HT-29 (cell line): ENCODE measurements around the gene TMEM132D. TPM values are rescaled to one million over a fixed set of nuclear protein-coding genes. Genes with fewer than 3 reads are reported as not detected.

Experiments
- DNase-seq: peaks from one replicate; pipeline ENCODE4 v3.0.0-alpha.2; 2015; ENCODE audit warnings: low spot score
- total RNA-seq: library from RNA; depleted of rRNA; stranded (reverse); fragments of >200 nt; shearing (Covaris generic); gene quantifications from 2 replicates; pipeline ENCODE4 v1.2.3, GENCODE V29; 2014

Gene TMEM132D
- total RNA-seq, 1 experiment from 2014 or later = not detected

DNA sequence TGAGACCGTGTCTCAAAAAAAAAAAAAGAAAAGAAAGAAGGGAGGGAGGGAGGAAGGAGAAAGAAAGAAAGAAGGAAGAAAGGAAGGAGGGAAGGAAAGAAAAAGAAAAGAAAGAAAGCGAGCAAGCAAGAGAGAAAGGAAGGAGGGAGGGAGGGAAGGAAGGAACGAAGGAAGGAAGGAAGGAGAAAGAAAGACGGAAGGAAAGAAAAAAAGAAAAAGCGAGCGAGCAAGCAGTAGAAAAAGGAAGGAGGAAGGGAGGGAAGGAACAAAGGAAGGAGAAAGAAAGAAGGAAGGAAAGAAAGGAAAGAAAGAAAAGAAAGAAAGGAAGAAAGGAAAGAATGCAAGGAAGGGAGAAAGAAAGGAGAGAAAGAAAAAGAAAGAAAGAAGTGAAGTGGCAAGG, 546.6 kb downstream of the TMEM132D start:
- DNase-seq = no peak

DNA sequence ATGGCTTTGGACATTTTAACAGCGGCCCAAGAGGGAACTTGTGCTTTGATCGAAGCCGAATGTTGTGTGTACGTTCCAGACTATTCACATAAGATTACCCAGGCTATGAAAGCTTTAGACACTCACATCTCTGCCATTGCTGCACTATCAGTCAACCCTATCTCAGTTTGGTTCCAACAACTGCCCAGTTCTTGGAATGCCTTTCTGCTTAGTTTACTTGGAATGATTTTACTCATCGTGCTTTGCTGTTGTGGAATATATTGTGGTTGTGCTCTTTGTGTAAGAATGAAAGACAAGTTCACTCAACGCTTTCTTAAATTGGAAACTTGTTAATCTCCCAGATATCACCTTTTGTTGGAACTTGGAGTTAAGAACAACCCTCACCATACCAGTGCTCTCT, 552.3 kb downstream of the TMEM132D start:
- no peak for DNase-seq

DNA sequence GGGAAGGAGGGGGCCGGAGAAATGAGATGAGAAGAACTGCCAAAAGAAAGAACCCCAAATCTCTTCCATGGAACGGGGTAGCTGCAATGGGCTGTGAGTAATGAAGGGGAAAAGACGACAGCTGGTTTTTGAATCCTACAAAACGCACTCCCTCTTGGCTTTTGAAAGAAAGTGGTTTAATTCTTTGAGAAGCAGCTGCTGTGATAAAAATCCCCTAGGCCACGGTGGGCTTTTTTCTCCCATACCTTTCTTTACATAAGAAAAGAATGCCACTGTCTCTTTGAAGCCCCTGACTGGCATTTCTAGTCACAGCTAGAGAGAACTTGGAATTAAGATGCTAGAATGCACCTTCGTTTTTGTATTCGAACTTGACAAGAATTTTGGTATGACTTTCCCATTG, 564.5 kb downstream of the TMEM132D start:
- no peak for DNase-seq

DNA sequence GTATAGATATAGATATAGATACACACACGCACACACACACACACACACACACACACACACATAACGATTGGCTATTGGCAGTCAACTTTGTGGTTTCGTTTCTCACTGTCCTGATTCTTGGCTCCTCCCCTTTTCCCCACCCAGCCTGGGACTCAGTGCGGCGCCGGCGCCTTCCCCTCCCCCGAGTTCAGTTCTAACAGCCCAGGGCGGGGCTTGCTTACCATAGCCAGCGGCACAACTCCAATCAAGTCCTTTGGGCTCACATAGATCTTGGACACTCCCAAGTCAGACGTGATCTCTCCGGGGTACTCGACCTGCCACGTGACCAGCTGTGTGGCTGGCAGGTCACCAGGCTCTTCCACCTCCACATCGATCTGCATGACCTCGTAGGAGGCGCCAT, 566.4 kb downstream of the TMEM132D start:
- no peak for DNase-seq

DNA sequence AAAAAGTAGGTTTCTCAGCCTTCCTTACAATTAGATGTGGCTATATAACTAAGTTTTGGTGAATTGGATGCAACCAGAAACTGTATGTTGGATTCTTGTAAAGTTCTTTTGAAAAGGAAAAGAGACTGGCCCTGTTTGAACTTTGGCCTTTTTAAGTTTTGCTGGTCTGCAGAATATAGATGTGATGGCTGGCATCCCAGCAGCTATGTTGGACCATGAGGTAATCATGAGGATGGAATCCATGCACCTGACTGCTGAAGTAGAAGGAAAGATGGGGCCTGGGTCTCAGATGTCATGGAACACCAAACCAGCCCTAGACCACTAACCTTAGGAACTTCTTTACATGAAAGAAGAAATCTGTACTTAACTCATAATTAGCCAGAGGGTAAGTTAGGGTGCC, 568.1 kb downstream of the TMEM132D start:
- no peak for DNase-seq

DNA sequence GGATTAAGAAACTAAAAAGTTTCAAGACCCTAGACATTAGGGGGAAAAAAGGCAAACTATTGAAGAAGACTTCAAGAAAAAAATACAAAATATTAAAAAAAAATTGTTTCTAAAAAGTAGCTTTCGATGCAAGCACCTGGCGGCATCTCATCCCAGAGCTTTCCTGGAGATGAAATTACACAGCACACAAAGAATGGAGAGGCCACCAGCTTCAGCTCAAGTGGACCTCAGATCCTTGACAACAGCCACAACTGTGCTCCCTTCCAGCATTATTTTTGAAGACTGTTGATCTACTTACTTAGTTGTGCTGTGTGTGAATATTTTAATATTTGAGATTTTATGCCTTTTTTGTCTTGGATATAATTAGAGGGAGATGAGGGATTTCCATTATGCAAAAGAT, 571.5 kb downstream of the TMEM132D start:
- DNase-seq = no peak

DNA sequence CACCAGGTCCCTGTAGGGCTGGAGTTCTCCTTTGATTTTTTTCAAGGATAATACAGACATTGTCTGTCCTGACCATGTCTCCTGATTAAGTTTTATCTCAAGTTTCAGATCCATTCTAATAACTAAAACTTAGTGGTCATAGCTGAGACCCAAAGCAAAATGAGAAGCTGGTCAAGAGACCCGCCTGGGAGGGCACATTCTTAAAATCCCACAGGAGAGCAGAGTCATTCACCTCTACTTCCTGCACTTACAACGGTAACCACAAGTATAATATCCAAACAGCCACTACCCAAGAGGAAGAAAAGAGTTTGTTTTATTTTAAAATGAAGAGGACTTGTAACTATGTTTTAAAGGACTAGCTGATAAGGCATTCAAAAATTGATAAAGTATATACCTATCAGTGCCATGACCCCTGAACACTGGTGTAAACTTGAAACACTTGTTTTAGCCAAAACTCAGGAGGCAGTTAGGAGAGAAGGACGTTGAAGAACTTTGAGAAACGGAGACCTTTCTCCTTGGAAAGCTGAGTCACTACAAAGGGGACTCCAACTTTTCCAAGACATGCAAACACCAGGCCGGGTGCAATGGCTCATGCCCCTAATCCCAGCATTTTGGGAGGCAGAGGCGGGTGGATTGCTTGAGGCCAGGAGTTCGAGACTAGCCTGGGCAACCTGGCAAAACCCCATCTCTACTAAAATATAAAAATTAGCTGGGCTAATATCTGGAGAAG, 572.3 kb downstream of the TMEM132D start:
- DNase-seq = no peak

DNA sequence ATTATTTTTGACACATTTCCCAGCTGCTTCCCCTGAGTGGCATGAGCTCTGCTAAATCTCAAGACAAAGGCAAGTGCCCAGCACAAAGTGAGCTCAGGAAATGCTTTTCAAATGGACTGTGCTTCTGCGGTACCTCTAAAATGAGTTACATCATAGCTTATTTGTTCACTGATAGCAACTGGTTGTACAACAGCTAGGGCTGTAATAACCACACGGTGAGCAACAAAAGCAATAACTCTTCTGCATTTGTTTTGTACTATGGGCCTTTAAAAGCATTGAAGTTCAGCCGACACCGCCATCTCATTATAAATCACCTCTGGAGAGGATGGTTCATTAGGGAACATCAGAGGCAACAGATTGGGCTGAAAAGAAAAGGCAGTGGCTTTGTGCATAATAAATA, 575.6 kb downstream of the TMEM132D start:
- DNase-seq = no peak

DNA sequence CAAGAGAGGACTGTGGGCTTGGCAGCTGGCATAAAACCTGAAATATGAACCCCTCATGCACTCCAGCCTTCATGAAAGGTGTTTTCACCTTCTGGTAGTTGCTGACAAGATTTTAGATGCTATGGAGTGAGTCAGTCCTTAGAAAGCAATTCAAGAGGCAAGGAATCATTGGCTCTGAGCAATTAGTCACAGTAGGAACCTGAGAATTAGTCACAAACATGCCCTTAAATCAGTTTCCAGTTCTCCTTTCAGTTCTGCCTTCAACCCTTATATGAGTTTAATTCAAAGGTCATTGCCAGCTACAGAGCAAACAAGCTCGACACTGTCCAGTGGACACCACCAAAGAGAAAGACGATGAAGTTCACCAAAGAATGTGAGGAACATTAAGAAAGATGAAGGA, 578.3 kb downstream of the TMEM132D start:
- no peak for DNase-seq

DNA sequence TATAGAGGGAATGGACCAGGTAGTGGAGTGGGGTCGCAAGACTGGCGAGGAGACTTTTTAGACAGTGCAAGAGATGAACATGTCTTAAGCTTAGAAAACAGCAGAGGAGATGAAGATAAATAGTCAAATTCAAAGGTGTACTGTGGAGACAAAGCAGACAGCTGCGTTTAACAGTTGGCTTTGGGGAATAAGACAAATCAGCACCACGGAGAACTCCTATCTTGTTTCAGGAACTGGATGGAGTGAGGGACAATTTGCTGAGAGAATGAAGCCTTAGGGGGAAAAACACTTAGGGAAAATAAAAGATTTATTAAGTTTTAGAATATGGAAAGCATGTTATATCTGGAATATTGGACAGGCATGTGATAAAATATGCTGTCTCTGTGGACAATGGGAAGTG, 591.8 kb downstream of the TMEM132D start:
- no peak for DNase-seq

DNA sequence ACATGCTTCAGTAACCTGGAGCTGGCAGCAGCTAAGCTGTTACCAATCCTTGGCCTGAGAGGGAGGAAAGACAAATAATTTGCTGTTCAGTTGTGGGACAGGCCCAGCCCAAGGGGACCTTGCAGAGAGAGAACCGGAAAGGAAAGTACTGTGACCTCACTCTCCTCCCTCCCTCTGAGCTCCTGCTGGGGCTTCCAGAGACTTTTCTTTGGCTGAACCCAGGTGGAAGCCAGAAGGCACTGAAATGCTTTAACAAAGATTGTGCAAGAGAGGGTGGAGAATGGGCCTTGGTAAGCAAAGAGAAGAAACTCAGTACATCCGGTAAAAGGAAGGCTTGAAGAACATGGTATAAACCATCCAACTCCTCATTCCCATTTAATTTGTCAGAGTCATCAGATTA, 593.5 kb downstream of the TMEM132D start:
- no peak for DNase-seq

DNA sequence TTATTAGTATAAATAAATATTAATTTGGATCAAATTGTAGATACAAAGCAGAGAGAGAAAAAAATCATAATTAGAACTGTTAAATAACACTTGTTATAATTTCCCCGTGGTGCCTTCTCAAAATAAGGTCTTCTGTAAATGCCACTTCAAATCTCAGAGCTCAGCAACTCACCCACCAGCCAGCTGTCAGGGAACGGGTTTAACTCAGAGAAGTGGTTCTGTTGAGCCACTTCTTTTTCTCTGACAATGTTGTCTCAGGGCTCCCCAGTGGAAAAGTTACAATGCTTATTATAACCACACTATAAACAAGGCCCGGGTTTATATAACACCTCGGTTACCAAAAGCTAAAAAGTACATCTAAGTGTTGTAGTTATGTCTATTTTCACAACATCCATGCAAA, 598.0 kb downstream of the TMEM132D start:
- DNase-seq = no peak

DNA sequence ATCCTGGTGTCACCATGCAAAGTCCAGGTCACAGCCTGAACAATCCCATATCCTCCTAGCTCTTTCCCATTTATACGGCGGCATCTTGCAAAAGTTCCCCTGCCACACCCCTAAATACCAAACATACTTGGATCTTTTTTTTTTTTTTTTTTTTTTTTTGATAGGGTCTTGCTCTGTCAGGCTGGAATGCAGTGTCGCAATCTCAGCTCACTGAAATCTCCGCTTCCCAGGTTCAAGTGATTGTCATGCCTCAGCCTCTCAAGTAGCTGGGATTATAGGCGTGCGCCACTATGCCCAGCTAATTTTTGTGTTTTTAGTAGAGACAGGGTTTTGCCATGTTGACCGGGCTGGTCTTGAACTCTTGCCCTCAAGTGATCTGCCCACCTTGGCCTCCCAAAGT, 599.3 kb downstream of the TMEM132D start:
- DNase-seq = no peak

DNA sequence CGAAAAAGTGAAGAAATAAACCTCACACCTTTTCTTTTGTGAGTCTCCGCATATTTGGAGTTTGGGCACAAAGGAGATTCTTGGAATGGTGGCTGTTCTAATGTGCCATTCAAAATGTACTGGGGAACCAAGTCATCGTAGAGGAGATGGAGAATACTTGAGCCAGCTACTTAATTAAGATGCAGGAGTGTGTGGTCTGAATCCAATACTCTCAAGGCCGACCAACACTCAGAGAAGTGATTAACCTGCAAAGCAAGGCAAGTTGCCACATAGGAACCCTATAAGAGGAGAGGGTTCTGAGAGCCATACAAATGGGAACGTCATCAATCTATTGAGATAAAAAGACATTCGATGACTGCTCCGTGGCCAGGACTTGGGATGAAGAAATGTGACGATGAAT, 603.8 kb downstream of the TMEM132D start:
- no peak for DNase-seq

DNA sequence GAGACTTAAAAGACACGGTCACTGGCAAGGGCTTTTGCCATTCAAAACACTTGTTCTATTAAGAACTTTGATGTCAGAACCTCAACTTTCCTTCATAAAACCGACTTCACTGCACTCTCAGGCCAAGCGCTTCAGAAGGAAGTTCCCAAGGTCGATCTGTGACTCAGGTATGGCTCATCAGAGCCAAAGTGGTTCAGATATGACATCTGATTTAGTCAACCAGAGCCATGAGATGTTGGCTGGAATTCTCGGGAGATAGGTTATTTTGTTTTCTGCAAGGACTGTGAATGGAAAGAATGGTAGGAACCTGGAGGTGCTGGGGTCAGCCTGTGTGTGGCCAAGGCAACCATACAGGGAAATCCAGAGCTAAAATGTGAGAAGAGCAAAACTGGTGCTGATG, 604.9 kb downstream of the TMEM132D start:
- DNase-seq = no peak

DNA sequence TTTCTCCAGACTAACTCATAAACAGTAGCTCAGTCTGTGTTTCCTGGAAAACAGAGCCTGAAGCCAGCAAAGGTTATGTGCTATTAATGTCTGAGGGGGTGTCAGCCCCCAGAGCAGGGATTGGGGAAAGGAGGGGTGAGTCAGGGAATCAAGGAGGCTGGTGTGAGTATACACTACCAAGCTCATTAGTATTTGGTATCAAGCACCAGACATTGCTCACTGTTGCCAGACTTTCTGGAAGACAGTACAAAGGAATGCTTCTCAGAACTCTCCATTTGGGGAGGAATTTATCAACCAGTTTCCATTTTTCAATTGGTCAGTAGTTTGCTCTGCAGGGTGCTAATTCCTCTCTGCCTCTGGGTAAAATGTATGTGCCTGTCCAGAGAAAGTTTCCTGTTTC, 607.2 kb downstream of the TMEM132D start:
- DNase-seq = no peak

DNA sequence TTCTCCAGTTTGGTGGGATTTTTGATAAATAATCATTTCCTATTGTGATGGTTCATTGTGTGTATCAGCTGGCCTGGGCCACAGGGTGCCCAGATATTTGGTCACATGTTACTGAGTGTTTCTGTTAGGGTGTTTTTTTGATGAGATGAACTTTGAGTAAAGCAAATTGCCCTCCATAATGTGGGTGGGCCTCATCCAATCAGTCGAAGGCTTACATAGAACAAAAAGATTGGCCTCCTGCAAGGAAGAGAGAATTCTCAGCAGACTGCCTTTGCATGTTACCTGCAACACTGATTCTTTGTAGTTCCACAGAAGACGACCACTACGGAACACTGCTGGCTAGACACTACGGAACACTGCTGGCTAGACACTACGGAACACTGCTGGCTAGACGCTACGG, 609.0 kb downstream of the TMEM132D start:
- no peak for DNase-seq

DNA sequence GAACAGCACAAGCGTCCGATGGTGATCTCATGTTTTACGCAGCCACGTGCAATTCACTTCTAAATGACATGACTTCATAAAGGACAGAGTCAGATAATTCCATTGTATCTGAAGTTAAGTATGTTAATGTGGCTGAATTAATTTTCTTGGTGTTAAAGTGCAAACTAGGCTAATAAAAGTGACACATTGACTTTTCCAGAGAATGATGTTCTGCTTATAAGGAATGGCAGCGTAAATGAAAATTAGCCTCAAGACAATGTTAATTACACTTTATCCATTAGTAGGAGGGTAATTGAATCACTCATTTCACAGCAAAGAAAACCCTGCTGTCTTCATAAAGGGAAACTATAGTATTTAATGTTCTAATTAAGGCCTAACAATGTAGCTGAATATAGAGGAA, 624.1 kb downstream of the TMEM132D start:
- DNase-seq = no peak

DNA sequence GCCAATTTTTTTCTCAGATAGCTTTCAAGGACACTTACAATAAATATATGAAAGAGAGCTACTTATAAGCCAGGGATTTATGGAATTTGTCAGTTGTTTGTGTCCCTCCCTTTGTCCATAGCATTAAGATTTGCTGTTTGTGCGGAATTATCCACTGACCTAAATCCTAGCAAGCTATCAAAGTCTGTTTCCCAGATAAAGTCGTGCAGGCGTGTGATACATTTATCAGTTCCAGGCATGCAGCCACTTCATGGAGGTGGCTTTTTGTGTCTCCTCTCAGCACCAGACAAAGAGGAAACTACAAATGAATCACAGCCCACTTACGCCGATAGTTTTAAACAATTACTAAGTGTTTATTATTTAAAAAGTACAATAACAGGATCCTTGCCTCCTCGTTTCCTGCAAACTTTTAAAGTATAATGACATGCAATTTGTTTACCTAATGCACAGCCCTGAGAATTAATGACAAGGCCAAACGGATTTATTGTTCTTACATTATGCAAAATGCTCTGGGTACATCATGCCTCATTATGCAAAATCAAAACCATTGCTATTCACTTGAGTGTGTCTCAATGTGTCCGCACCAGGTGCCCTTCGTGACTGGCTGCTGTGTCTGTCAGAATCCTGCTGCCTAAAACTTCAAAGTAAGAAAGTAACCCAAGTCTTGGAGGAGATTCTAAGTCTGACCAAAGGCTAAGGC, 627.3 kb downstream of the TMEM132D start:
- no peak for DNase-seq

DNA sequence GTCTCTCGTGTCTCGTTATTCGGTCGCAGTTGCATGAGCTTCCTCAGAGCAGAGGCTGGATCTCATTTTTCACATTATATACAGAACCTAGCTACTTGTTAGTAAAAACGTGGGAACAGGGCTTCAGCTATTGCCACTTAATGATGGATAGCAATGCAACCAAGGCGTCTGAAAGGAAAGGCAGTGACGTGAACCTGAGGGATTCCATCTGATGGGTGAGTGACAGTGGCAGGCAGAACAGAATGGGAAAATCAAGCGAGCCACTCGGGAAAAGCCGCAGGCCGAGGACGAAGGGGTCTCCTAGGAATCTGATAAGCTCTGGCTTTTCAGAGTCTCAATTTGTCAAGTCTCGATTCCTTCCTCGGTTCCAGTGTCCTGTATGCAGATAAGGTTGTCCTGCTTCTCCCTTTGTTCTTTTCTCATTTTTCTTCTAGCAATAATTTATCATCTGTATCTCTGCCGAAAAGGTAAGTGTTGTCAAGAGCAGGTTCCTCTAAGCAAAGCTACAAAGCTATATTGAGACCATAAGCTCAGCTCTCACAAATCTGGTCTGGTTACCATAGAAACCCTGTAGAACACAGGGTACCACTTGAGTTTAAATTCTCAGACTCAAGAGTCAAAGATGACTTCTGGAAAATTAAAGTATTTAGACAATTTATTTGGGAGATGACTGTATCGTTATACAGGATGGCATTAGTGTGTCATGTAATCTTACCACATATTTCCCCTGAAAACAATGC, 633.9 kb downstream of the TMEM132D start:
- DNase-seq = no peak

DNA sequence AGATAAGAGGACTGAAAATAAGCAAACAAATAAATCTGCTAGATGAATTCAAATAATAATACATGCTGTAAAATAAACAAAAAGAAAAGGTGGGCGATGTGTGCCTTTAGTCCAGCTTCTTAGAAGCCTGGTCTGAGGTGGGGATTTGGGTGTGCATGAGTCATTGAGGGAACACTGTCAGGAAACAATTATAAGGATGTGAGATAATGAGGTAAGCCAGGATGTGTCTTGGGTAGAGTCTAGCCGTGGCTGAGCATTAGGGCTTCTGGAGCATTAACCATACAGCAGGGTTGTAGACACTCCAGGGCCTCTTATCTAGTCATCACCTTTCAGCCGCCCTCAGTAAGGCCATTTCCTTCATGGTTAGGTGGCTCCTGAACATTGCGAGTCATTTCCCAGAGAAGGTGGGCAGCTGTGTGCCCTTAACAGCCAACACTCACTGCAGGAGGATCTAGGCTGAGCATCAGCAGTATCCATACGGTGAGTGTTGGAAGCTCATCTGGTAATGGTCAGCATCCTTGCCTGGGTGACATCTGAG, 645.0 kb downstream of the TMEM132D start:
- no peak for DNase-seq

DNA sequence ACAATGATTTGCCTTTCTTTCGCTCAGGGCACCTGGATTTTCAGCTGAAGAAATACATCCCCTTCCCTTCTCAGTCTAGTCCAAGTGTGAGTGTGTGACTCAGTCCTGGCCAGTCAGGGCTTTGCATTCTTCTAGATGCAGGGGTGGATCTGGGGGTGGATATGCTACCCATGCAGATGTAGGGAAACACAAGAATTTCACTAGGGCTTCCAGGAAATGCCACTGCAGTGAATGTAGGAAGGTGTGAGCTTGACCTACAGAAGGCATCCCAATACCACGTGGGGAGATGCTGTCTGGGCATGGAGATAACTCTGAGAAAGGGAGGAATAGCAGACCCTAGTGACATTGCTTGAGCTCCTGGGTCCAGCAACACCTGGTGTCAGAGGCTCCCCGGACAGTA, 646.3 kb downstream of the TMEM132D start:
- DNase-seq = no peak

DNA sequence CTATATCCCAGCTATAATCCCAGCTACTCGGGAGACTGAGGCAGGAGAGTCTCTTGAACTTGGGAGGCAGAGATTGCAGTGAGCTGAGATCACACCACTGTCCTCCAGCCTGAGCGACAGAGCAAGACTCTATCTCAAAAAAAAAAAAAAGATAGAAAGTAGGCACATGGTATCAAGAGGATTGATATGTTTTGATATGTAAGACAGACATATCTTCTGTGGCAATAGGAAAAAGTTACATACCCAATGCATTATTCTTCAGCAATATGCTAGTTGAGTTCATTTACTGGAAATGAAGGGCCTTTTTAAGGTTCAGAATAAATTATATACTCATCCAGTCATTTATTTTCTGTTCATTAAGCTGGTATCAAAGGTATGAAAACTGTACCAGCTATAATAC, 657.2 kb downstream of the TMEM132D start:
- no peak for DNase-seq
